K562 (cell line): ENCODE results near the gene RHPN2. TPM values are rescaled to one million over a fixed set of nuclear protein-coding genes. Genes with fewer than 3 reads are reported as not detected.

Experiments used
- ATF1 ChIP-seq, 2 experiments: fragments of 450-650 bp in 1 of 2; IDR thresholded peaks; 2 replicates each; pipeline ENCODE4 v1.6.1; 2016; ENCODE audit warnings: missing compliant biosample characterization in 1 of 2, missing genetic modification characterization in 1 of 2
- CHD2 ChIP-seq: IDR thresholded peaks from 2 replicates; pipeline ENCODE4 v1.6.1; 2011; ENCODE audit warnings: low read depth, low read length
- EGR1 ChIP-seq: fragments of 450-650 bp; conservative IDR thresholded peaks from 2 replicates; pipeline ENCODE4 v1.6.1; 2017; ENCODE audit warnings: mild to moderate bottlenecking
- L3MBTL2 ChIP-seq: fragments of 450-650 bp; IDR thresholded peaks from 2 replicates; pipeline ENCODE4 v1.6.1; 2016; ENCODE audit warnings: mild to moderate bottlenecking, moderate library complexity
- MAZ ChIP-seq, 2 experiments: fragments of 450-650 bp in 1 of 2; sonication (generic) in 1 of 2; formaldehyde crosslinking; IDR thresholded peaks in 1 of 2; conservative IDR thresholded peaks in 1 of 2; 2 replicates each; pipeline versions ENCODE4 v1.4.0 to v1.5.0; 2020; ENCODE audit warnings: mild to moderate bottlenecking in 1 of 2, missing genetic modification reagents in 1 of 2
- MTA3 ChIP-seq: fragments of 450-650 bp; formaldehyde crosslinking; IDR thresholded peaks from 2 replicates; pipeline ENCODE4 v1.6.1; 2017; ENCODE audit warnings: mild to moderate bottlenecking, borderline replicate concordance
- NFIC ChIP-seq: fragments of 450-650 bp; IDR thresholded peaks from 2 replicates; pipeline ENCODE4 v1.6.1; 2017; ENCODE audit warnings: mild to moderate bottlenecking, inconsistent platforms
- NR1H2 ChIP-seq: sonication (generic); formaldehyde crosslinking; IDR thresholded peaks from 2 replicates; pipeline ENCODE4 v1.4.0; 2020; ENCODE audit warnings: mild to moderate bottlenecking, missing genetic modification reagents
- NRF1 ChIP-seq, 2 experiments: fragments of 450-650 bp; IDR thresholded peaks in 1 of 2; conservative IDR thresholded peaks in 1 of 2; 2 replicates each; pipeline ENCODE4 v1.6.1; 2014; ENCODE audit warnings: mild to moderate bottlenecking in 2 of 2
- OTX1 ChIP-seq: fragments of 450-650 bp; formaldehyde crosslinking; IDR thresholded peaks from 2 replicates; pipeline ENCODE4 v1.4.0; 2022; ENCODE audit warnings: mild to moderate bottlenecking
- PHF8 ChIP-seq: fragments of 200-600 bp; sonication (generic); IDR thresholded peaks from 2 replicates; pipeline ENCODE4 v1.6.1; 2012; ENCODE audit warnings: mixed run types, mild to moderate bottlenecking, inconsistent platforms, low read length, moderate library complexity, borderline replicate concordance
- POLR2G ChIP-seq: fragments of 200-400 bp; formaldehyde crosslinking; IDR thresholded peaks from 2 replicates; pipeline ENCODE4 v1.6.1; 2017; ENCODE audit warnings: low read depth, mild to moderate bottlenecking, antibody characterized with exemption, low read length, moderate library complexity
- RBFOX2 ChIP-seq: fragments of 200-400 bp; formaldehyde crosslinking; IDR thresholded peaks from 2 replicates; pipeline ENCODE4 v1.6.1; 2017; ENCODE audit warnings: low read depth, mild to moderate bottlenecking, low read length, moderate library complexity
- RBM14 ChIP-seq: fragments of 200-400 bp; formaldehyde crosslinking; IDR thresholded peaks from 2 replicates; pipeline ENCODE4 v1.6.1; 2018; ENCODE audit warnings: low read depth, mild to moderate bottlenecking, low read length, moderate library complexity, borderline replicate concordance; ENCODE audit not compliant: insufficient read depth
- RBM22 ChIP-seq: fragments of 200-400 bp; formaldehyde crosslinking; IDR thresholded peaks from 2 replicates; pipeline ENCODE4 v1.6.1; 2018; ENCODE audit warnings: low read length, low read depth; ENCODE audit not compliant: poor library complexity, severe bottlenecking
- RFX1 ChIP-seq: fragments of 450-650 bp; IDR thresholded peaks from 2 replicates; pipeline ENCODE4 v1.6.1; 2016; ENCODE audit warnings: mild to moderate bottlenecking, moderate library complexity
- SMAD4 ChIP-seq: fragments of 250-450 bp; sonication (Bioruptor Pico); conservative IDR thresholded peaks from 2 replicates; pipeline ENCODE4 v1.8.0; 2021; ENCODE audit warnings: inconsistent platforms, mild to moderate bottlenecking, moderate library complexity
- TBP ChIP-seq: optimal IDR thresholded peaks from 2 replicates; pipeline ENCODE3; 2011; ENCODE audit warnings: low read depth, low read length, improper control_type of control experiment
- WHSC1 ChIP-seq: IDR thresholded peaks from one replicate; pipeline ENCODE4 v1.6.1; 2012; ENCODE audit warnings: low read length, control low read depth, inconsistent platforms
- ZBTB7A ChIP-seq: IDR thresholded peaks from 2 replicates; pipeline ENCODE4 v1.6.1; 2011; ENCODE audit warnings: low read depth, mild to moderate bottlenecking, low read length, moderate library complexity, borderline replicate concordance; ENCODE audit not compliant: control insufficient read depth
- ZNF12 ChIP-seq: sonication (generic); formaldehyde crosslinking; IDR thresholded peaks from 2 replicates; pipeline ENCODE4 v1.4.0; 2020; ENCODE audit warnings: mild to moderate bottlenecking, missing genetic modification reagents
- ZNF232 ChIP-seq: sonication (generic); formaldehyde crosslinking; IDR thresholded peaks from 2 replicates; pipeline ENCODE4 v1.8.0; 2022; ENCODE audit warnings: mild to moderate bottlenecking, missing genetic modification reagents
- polyA plus RNA-seq, 8 experiments: library from polyadenylated mRNA; depleted of rRNA in 4 of 8; stranded (reverse) in 5 of 8; unstranded in 3 of 8; fragments of >200 nt; fragmentation: Nextera tagmentation in 2 of 8; fragmentation: Illumina TruSeq in 1 of 8; extraction: Ambion mirVana in 2 of 8; extraction: Trizol in 1 of 8; gene quantifications; 2 replicates each; pipeline versions ENCODE4 v1.2.1 to v1.2.3, GENCODE V29; 2011 to 2014; ENCODE audit warnings: inconsistent platforms in 1 of 8, missing spikeins in 1 of 8
- total RNA-seq, 7 experiments: library from RNA; depleted of rRNA in 6 of 7; stranded (reverse); fragments of >200 nt in 6 of 7; fragmentation: Illumina TruSeq in 2 of 7; extraction: Trizol in 2 of 7; gene quantifications; 2 replicates each; pipeline versions ENCODE4 v1.2.1 to v1.2.3, GENCODE V29; 2011 to 2021; ENCODE audit warnings: low replicate concordance in 1 of 7
- TF ChIP-seq, protein P1 (sequence below): fragments of 200-800 bp; sonication (Bioruptor generic); IDR thresholded peaks from 2 replicates; pipeline ENCODE4 v1.6.1; 2017; ENCODE audit warnings: missing genetic modification characterization, missing compliant biosample characterization
- TF ChIP-seq, protein P2 (sequence below), 3 experiments: IDR thresholded peaks in 2 of 3; conservative IDR thresholded peaks in 1 of 3; 2 replicates each; pipeline ENCODE4 v1.5.1; 2011 to 2012; ENCODE audit warnings: low read length in 3 of 3, mild to moderate bottlenecking in 3 of 3, control low read depth in 2 of 3, improper control_type of control experiment in 1 of 3, inconsistent platforms in 1 of 3, low read depth in 1 of 3, mixed read lengths in 1 of 3, moderate library complexity in 1 of 3; ENCODE audit not compliant: insufficient read depth in 2 of 3

RHPN2 gene
- total and polyA plus RNA-seq, 9 of the 15 experiments (the other 6 are each of a cell fraction or from before 2014, with no cell fraction given) = 0.63 to 9.9 (median 3.2) TPM

DNA sequence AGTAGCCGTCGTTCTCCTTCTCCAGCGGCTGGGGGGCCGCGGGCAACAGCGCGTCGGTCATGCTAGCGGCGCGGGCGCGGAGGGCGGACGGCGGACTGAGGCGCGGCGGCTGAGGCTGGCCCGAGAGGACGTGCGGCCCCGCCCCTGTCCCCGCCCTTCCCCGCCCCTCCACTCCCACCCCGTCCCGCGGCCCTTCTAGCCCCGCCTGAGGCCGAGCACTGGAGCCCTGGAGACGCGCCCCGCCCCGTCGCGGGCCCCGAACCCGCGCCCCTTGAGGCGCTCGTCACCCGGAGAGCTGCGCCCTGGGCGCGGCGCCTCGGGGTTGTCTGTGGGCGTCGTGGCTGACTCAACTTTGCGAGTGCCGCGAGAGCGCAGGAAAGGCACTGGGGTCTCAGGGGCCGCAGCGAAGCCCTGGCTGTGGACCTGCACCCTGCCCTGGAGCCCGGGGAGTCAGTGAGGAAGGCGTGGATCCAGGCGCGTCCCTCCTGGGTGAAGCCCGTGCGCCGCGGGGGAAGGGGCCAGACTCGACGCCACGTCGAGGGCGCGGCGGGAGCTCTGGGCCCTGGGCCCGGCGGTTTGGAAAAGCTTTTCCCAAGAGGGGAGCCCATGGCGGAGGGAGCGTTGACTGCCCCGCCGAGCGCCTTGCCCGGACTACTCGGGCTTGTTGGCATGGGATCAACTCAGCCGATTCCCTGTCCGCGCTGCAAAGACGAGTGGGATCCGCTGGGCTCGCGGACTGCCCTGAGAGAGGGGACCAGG lies at the start of gene RHPN2 (continued):
- TF ChIP-seq, protein P1, sequence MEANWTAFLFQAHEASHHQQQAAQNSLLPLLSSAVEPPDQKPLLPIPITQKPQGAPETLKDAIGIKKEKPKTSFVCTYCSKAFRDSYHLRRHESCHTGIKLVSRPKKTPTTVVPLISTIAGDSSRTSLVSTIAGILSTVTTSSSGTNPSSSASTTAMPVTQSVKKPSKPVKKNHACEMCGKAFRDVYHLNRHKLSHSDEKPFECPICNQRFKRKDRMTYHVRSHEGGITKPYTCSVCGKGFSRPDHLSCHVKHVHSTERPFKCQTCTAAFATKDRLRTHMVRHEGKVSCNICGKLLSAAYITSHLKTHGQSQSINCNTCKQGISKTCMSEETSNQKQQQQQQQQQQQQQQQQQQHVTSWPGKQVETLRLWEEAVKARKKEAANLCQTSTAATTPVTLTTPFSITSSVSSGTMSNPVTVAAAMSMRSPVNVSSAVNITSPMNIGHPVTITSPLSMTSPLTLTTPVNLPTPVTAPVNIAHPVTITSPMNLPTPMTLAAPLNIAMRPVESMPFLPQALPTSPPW (CRISPR knock-in tag) = peak; percentile 66; the same call in 1 of the 2 replicates
- TF ChIP-seq, protein P2, sequence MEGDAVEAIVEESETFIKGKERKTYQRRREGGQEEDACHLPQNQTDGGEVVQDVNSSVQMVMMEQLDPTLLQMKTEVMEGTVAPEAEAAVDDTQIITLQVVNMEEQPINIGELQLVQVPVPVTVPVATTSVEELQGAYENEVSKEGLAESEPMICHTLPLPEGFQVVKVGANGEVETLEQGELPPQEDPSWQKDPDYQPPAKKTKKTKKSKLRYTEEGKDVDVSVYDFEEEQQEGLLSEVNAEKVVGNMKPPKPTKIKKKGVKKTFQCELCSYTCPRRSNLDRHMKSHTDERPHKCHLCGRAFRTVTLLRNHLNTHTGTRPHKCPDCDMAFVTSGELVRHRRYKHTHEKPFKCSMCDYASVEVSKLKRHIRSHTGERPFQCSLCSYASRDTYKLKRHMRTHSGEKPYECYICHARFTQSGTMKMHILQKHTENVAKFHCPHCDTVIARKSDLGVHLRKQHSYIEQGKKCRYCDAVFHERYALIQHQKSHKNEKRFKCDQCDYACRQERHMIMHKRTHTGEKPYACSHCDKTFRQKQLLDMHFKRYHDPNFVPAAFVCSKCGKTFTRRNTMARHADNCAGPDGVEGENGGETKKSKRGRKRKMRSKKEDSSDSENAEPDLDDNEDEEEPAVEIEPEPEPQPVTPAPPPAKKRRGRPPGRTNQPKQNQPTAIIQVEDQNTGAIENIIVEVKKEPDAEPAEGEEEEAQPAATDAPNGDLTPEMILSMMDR (IDR thresholded peaks at IDR 0.05 in 2 of 3, conservative IDR thresholded peaks at IDR 0.05 in 1 of 3; ENCODE audit: insufficient read depth in 2 of 3, low read depth in 1 of 3, low read length in 3 of 3) = 0 out of 6 replicates have a peak, but pooled peaks of 1 of the 3 experiments have one; percentile 5
- TF ChIP-seq RBM14 (no peak), ZBTB7A (peak; percentile 70; the same call in 1 of the 2 replicates), POLR2G (peak; percentile 76), NFIC (peak; percentile 59), SMAD4 (0 out of 2 replicates have a peak, but pooled peaks have one; percentile 20), CHD2 (peak; percentile 29; the same call in 1 of the 2 replicates), MAZ (CRISPR knock-in tag; conservative IDR thresholded peaks at IDR 0.05 in 1 of 2, IDR thresholded peaks at IDR 0.05 in 1 of 2) (0 out of 4 replicates have a peak, but pooled peaks of 1 of the 2 experiments have one; percentile 52), ZNF12 (CRISPR knock-in tag) (no peak), L3MBTL2 (peak; percentile 80), NRF1 (conservative IDR thresholded peaks at IDR 0.05 in 1 of 2, IDR thresholded peaks at IDR 0.05 in 1 of 2) (peak; percentile 39 to 44; a peak in 3 of 4 replicates), WHSC1 (no peak), RBFOX2 (peak; percentile 59), RFX1 (no peak), RBM22 (no peak), ATF1 (CRISPR knock-in tag; IDR thresholded peaks at IDR 0.05) (no peak), ATF1 (tag; IDR thresholded peaks at IDR 0.05) (peak; percentile 50), PHF8 (peak; percentile 53; the same call in 1 of the 2 replicates), NR1H2 (CRISPR knock-in tag) (no peak), EGR1 (peak; percentile 55; the same call in 1 of the 2 replicates), TBP (peak; percentile 43), OTX1 (CRISPR knock-in tag) (no peak), ZNF232 (CRISPR knock-in tag) (no peak), MTA3 (peak; percentile 54; the same call in 1 of the 2 replicates)
